Mesothelial cell of epicardium (in vitro differentiated cells): ENCODE results near the gene TERB1. TPM values are rescaled to one million over a fixed set of nuclear protein-coding genes. Genes with fewer than 3 reads are reported as not detected.
"Not testable (repeated sequence)": the region's sequence is repeated elsewhere in the genome, so short reads cannot be mapped to it uniquely, and the experiment has no call there.

Source experiments
- DNase-seq, 2 experiments: peaks; one replicate each; pipeline ENCODE4 v3.0.0; 2021; ENCODE audit warnings: low spot score in 2 of 2; ENCODE audit not compliant: unreplicated experiment in 2 of 2
- H3K27ac Mint-ChIP-seq: 2 replicates; pipeline ENCODE4 v1.8.0; 2021; ENCODE audit warnings: mixed read lengths
- H3K27me3 Mint-ChIP-seq: 2 replicates; pipeline ENCODE4 v1.8.0; 2021; ENCODE audit warnings: low read depth, mixed read lengths
- H3K36me3 Mint-ChIP-seq: 2 replicates; pipeline ENCODE4 v1.8.0; 2021; ENCODE audit warnings: mixed read lengths
- H3K4me1 Mint-ChIP-seq: 2 replicates; pipeline ENCODE4 v1.8.0; 2021; ENCODE audit warnings: mixed read lengths
- H3K4me3 Mint-ChIP-seq: 2 replicates; pipeline ENCODE4 v1.8.0; 2021; ENCODE audit warnings: mild to moderate bottlenecking, moderate library complexity, mixed read lengths
- H3K9me3 Mint-ChIP-seq: 2 replicates; pipeline ENCODE4 v1.8.0; 2021; ENCODE audit warnings: mixed read lengths
- CTCF ChIP-seq: fragments of 200-600 bp; sonication (generic); IDR thresholded peaks from one replicate; pipeline ENCODE4 v1.5.0; 2021; ENCODE audit warnings: antibody characterized with exemption; ENCODE audit not compliant: unreplicated experiment
- total RNA-seq: library from RNA; stranded (reverse); gene quantifications from 3 replicates; pipeline ENCODE4 v1.2.1, GENCODE V29; 2021

The TERB1 gene
- total RNA-seq, 1 donor from 2014 or later: 0.49 TPM

DNA sequence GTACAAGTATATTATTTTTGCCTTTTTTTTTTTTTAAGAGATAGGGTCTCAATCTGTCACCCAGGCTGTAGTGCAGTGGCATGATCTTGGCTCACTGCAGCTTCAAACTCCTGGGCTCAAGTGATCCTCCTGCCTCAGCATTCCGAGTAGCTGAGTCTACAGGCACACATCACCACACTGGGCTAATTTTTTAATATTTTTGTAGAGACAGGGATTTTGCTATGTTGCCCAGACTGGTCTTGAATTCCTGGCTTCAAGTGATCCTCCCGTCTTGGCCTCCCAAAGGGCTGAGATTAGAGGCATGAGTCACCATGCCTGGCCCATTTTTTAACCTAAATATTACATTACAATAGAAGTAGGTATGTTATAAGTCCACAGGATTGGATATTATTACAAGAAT, 3.2 kb downstream of the TERB1 start:
- no peak for TF ChIP-seq CTCF
- no peaks in the 10 kb centered on the region for H3K9me3 Mint-ChIP-seq
- DNase-seq: no peak
- no peak overlapping the region for H3K4me3 Mint-ChIP-seq
- no peak overlapping the region for H3K27ac Mint-ChIP-seq
- H3K4me1 Mint-ChIP-seq: no peaks in the 10 kb centered on the region
- no peaks in the 10 kb centered on the region for H3K27me3 Mint-ChIP-seq
- peaks cover 7% of the 10 kb centered on the region for H3K36me3 Mint-ChIP-seq

DNA sequence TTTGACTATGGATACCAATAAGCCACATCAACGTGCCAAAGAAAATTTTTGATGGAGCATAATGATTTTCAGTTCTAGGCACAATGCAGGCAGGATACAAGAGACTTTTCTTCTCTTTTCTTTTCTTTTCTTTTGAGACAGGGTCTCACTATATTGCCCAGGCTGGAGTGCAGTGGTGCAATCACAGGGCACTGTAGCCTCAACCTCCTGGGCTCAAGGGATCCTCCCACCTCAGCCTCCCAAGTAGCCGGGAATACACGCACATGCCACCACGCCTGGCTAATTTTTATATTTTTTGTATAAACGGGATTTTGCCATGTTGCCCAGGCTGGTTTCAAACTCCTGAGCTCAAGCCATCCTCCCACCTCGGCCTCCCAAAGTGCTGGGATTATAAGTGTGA, 7.4 kb downstream of the TERB1 start:
- H3K27me3 Mint-ChIP-seq: peaks cover 11% of the 10 kb centered on the region
- not testable (repeated sequence) for H3K4me1 Mint-ChIP-seq, H3K9me3 Mint-ChIP-seq, H3K27ac Mint-ChIP-seq, H3K4me3 Mint-ChIP-seq, H3K36me3 Mint-ChIP-seq, DNase-seq

- DNase-seq: no peak
- no peak for TF ChIP-seq CTCF
- H3K9me3 Mint-ChIP-seq: peaks cover 4% of the 10 kb centered on the region
- H3K27me3 Mint-ChIP-seq: peaks cover 11% of the 10 kb centered on the region
- H3K27ac Mint-ChIP-seq: no peak overlapping the region
- H3K4me3 Mint-ChIP-seq: no peak overlapping the region
- no peaks in the 10 kb centered on the region for H3K4me1 Mint-ChIP-seq
- H3K36me3 Mint-ChIP-seq: no peaks in the 10 kb centered on the region
Measured at GRCh38 chr16:66790130-66790733, 11.2 kb downstream of the TERB1 start.

- H3K36me3 Mint-ChIP-seq: no peaks in the 10 kb centered on the region
Measured at GRCh38 chr16:66787427-66787826, 14.0 kb downstream of the TERB1 start.

DNA sequence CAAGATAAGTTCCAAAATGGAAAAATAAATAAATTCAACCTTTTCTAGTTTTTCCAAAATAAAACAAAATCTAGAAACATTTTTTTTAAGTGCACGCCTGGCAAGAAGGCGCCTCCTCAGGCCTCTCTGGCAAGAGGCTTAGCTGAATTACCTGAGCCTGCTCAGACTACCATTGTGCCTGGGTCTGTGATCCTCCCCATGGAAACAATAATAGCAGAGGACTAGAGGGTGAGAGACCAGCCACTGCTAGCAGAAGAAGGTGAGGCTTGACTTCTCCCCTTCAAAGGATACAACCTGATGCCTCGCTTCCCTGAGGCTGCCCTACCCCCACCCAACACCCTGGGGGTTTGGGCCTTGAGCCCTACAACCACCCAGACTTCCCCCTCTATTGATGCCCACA, 14.8 kb downstream of the TERB1 start:
- DNase-seq: no peak
- TF ChIP-seq CTCF: no peak
- Mint-ChIP-seq H3K4me3 (no peak overlapping the region), H3K27me3 (peaks cover 8% of the 10 kb centered on the region), H3K9me3 (peaks cover 4% of the 10 kb centered on the region), H3K36me3 (no peaks in the 10 kb centered on the region), H3K4me1 (no peaks in the 10 kb centered on the region), H3K27ac (no peak overlapping the region)

More at GRCh38 chr16:66787427-66787826, 14.0 kb downstream of the TERB1 start:
- no peak for TF ChIP-seq CTCF
- Mint-ChIP-seq H3K27me3 (peaks cover 11% of the 10 kb centered on the region), H3K27ac (no peak overlapping the region), H3K4me1 (no peaks in the 10 kb centered on the region), H3K9me3 (peaks cover 4% of the 10 kb centered on the region), H3K4me3 (no peak overlapping the region)
- no peak for DNase-seq

DNA sequence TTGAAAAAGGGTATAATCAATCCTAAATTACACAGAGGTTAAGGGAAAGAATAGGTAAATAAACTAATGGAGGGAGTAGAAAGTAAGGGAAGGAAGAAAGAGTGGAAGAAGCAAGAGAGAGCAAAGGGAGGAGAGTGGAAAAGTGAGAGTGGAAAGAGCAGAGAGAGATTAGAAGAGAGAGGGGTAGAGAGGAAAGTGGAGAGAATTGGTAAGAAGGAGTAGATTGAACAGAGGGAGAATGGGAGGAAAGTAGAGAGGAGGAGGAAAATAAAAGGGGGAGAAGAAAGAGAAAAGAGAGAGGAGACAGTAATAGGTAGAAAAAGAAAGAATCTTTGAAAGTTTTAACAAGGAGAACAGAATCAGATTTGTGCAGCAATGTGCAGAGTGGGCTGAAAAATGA, 24.9 kb downstream of the TERB1 start:
- H3K4me3 Mint-ChIP-seq: no peak overlapping the region
- no peak for DNase-seq
- no peak overlapping the region for H3K27ac Mint-ChIP-seq
- no peaks in the 10 kb centered on the region for H3K36me3 Mint-ChIP-seq
- H3K4me1 Mint-ChIP-seq: peaks cover 8% of the 10 kb centered on the region
- no peak for TF ChIP-seq CTCF
- H3K27me3 Mint-ChIP-seq: no peaks in the 10 kb centered on the region
- H3K9me3 Mint-ChIP-seq: no peaks in the 10 kb centered on the region
